ENCODE measurements around the gene CDKL2. TPM values are rescaled to one million over a fixed set of nuclear protein-coding genes. Genes with fewer than 3 reads are reported as not detected.

Gene CDKL2
- total RNA-seq, 3 donors from 2014 or later (not counting 1 experiment from before 2014, with no cell fraction given): 0.19 to 0.63 (median 0.32) TPM

- intact Hi-C loops (cut with micrococcal nuclease): no loop called here
- H3K4me1 Mint-ChIP-seq: peaks cover 18 to 24% of the 10 kb centered on the region in 2 donors
- H3K9me3 Mint-ChIP-seq: no peaks in the 10 kb centered on the region
- H3K27ac Mint-ChIP-seq: peak overlapping the region; percentile 35 to 50
- no CpG with 5 or more reads among the region's 2 CpGs for WGBS (ENCODE audit: insufficient coverage)
- no peaks in the 10 kb centered on the region for H3K27me3 Mint-ChIP-seq (ENCODE audit: low read depth in 2 of 2)
- peaks cover 77% of the 10 kb centered on the region for H3K36me3 ChIP-seq (ENCODE audit: control insufficient read depth, insufficient read depth, low read length)
- no peaks in the 10 kb centered on the region for H3K27me3 ChIP-seq (ENCODE audit: control insufficient read depth, insufficient read depth, low read length)
- ATAC-seq (peak in 2 of 3 donors; percentile 24 to 46), DNase-seq (peak in 1 of 2 donors; percentile 42)
- no peaks in the 10 kb centered on the region for H3K4me1 ChIP-seq (ENCODE audit: control insufficient read depth, insufficient read depth, low read length)
- no peak overlapping the region for H3K27ac ChIP-seq (ENCODE audit: low read length)
- H3K4me3 Mint-ChIP-seq: no peak overlapping the region
- peak; percentile 37 for TF ChIP-seq CTCF (IDR thresholded peaks at IDR 0.05)
- H3K9me3 ChIP-seq (ENCODE audit: control insufficient read depth, insufficient read depth, low read length): no peaks in the 10 kb centered on the region
- H3K4me3 ChIP-seq (ENCODE audit: low read length): no peak overlapping the region
- H3K36me3 Mint-ChIP-seq: no peaks in the 10 kb centered on the region
These were observed 23.6 kb upstream of the CDKL2 start for GRCh38 chr4:75653845-75654503.

- intact Hi-C loops (cut with micrococcal nuclease): no loop called here
- Mint-ChIP-seq H3K4me3 (no peak overlapping the region), H3K4me1 (no peaks in the 10 kb centered on the region), H3K36me3 (peaks cover 14% of the 10 kb centered on the region), H3K27ac (peak overlapping the region; percentile 3 to 52), H3K9me3 (no peaks in the 10 kb centered on the region), H3K27me3 (ENCODE audit: low read depth in 2 of 2) (no peaks in the 10 kb centered on the region)
- ATAC-seq: no peak
- H3K27me3 ChIP-seq (ENCODE audit: control insufficient read depth, insufficient read depth, low read length): no peaks in the 10 kb centered on the region
- no peak overlapping the region for H3K4me3 ChIP-seq (ENCODE audit: low read length)
- DNase-seq: no peak
- H3K9me3 ChIP-seq (ENCODE audit: control insufficient read depth, insufficient read depth, low read length): no peaks in the 10 kb centered on the region
- 59% methylated on average over 3 of the region's 4 CpGs for WGBS (ENCODE audit: insufficient coverage)
- H3K4me1 ChIP-seq (ENCODE audit: control insufficient read depth, insufficient read depth, low read length): no peaks in the 10 kb centered on the region
- H3K36me3 ChIP-seq (ENCODE audit: control insufficient read depth, insufficient read depth, low read length): peaks cover 58% of the 10 kb centered on the region
- no peak overlapping the region for H3K27ac ChIP-seq (ENCODE audit: low read length)
- TF ChIP-seq CTCF (IDR thresholded peaks at IDR 0.05): no peak
These were observed 13.8 kb upstream of the CDKL2 start for GRCh38 chr4:75644095-75644494.

GRCh38 chr4:75643651-75644050 is 13.3 kb upstream of the CDKL2 start:
- Mint-ChIP-seq H3K27ac (peak overlapping the region; percentile 52 to 60), H3K27me3 (ENCODE audit: low read depth in 2 of 2) (no peaks in the 10 kb centered on the region), H3K4me3 (no peak overlapping the region), H3K36me3 (peaks cover 14% of the 10 kb centered on the region), H3K9me3 (no peaks in the 10 kb centered on the region), H3K4me1 (no peaks in the 10 kb centered on the region)
- no peaks in the 10 kb centered on the region for H3K9me3 ChIP-seq (ENCODE audit: control insufficient read depth, insufficient read depth, low read length)
- no peak for TF ChIP-seq CTCF (IDR thresholded peaks at IDR 0.05)
- H3K4me3 ChIP-seq (ENCODE audit: low read length): no peak overlapping the region
- no peaks in the 10 kb centered on the region for H3K27me3 ChIP-seq (ENCODE audit: control insufficient read depth, insufficient read depth, low read length)
- H3K27ac ChIP-seq (ENCODE audit: low read length): no peak overlapping the region
- peaks cover 54% of the 10 kb centered on the region for H3K36me3 ChIP-seq (ENCODE audit: control insufficient read depth, insufficient read depth, low read length)
- no peak for ATAC-seq
- intact Hi-C loops (cut with micrococcal nuclease): no loop called here
- no peak for DNase-seq
- 89% methylated on average over 3 of the region's 3 CpGs for WGBS (ENCODE audit: insufficient coverage)
- no peaks in the 10 kb centered on the region for H3K4me1 ChIP-seq (ENCODE audit: control insufficient read depth, insufficient read depth, low read length)

All from natural killer cell (primary cell).